ENCODE results near the gene VWC2L.

- TF ChIP-seq EZH2 (IDR thresholded peaks at IDR 0.05; ENCODE audit: borderline replicate concordance, low read depth, low read length, severe bottlenecking) (no peak), CTCF (IDR thresholded peaks at IDR 0.05; ENCODE audit: extremely low read depth in 1 of 2, insufficient read depth in 1 of 2, low read depth in 1 of 2, low read length in 2 of 2) (no peak)
Measured at GRCh38 chr2:214492152-214492551, 81.3 kb downstream of the VWC2L start.
